Tibial nerve (tissue), 4 donors: ENCODE measurements around the gene ERMARD. TPM values are rescaled to one million over a fixed set of nuclear protein-coding genes. Genes with fewer than 3 reads are reported as not detected.

Experiments
- DNase-seq, 2 donors: peaks; one replicate each; pipeline ENCODE4 v3.0.0-alpha.2; 2019; ENCODE audit warnings: low spot score in 2 of 2
- H3K27ac ChIP-seq, 4 donors: fragments of 200-600 bp; sonication (generic) in 3 of 4; one replicate each; pipeline ENCODE4 v1.5.1; 2017 to 2019; ENCODE audit warnings: mild to moderate bottlenecking in 1 of 4
- H3K27me3 ChIP-seq, 2 donors: fragments of 200-600 bp; sonication (generic) in 1 of 2; one replicate each; pipeline versions ENCODE4 v1.5.1 to v1.6.0; 2017 to 2019
- H3K36me3 ChIP-seq, 3 donors: fragments of 200-600 bp; sonication (generic); one replicate each; pipeline ENCODE4 v1.5.1; 2018 to 2019
- H3K4me1 ChIP-seq, 4 donors: fragments of 200-600 bp; sonication (generic) in 3 of 4; one replicate each; pipeline ENCODE4 v1.5.1; 2017 to 2019
- H3K4me3 ChIP-seq, 4 donors: fragments of 200-600 bp; sonication (generic) in 3 of 4; one replicate each; pipeline ENCODE4 v1.5.1; 2017 to 2019; ENCODE audit warnings: mild to moderate bottlenecking in 1 of 4, moderate library complexity in 1 of 4
- H3K9me3 ChIP-seq, 4 donors: fragments of 200-600 bp; sonication (generic) in 3 of 4; one replicate each; pipeline ENCODE4 v1.5.1; 2017 to 2019
- EP300 ChIP-seq, 2 donors: sonication (generic); formaldehyde crosslinking; IDR thresholded peaks; one replicate each; pipeline ENCODE4 v1.6.1; 2017; ENCODE audit warnings: antibody characterized with exemption in 2 of 2, mild to moderate bottlenecking in 1 of 2
- POLR2A ChIP-seq, 2 donors: fragments of 450-650 bp; IDR thresholded peaks; one replicate each; pipeline ENCODE4 v1.6.1; 2017; ENCODE audit warnings: antibody characterized with exemption in 2 of 2, mild to moderate bottlenecking in 2 of 2, moderate library complexity in 2 of 2
- WGBS, 2 donors: methylation state at CpG; one replicate each; pipeline ENCODE4 v1.1.5; 2018; 5-methylcytosine and 5-hydroxymethylcytosine counted together
- total RNA-seq, 4 donors: library from RNA; depleted of rRNA; stranded (reverse); fragments of >200 nt; gene quantifications; one replicate each; pipeline ENCODE4 v1.1.0, GENCODE V29; 2016
- TF ChIP-seq, protein P1 (sequence below), 5 experiments: fragments of 200-600 bp in 3 of 5; fragments of 450-650 bp in 2 of 5; sonication (generic) in 3 of 5; IDR thresholded peaks; one replicate each; pipeline ENCODE4 v1.5.1; 2016 to 2019; ENCODE audit warnings: antibody characterized with exemption in 5 of 5, mild to moderate bottlenecking in 3 of 5, moderate library complexity in 2 of 5

ERMARD gene
- total RNA-seq, 4 donors from 2014 or later, result 27.4 to 58.3 (median 41.6) TPM

- 81 to 96% methylated on average over 3 of the region's 3 CpGs for WGBS, 2 donors
Observed at GRCh38 chr6:169816975-169817374, 65.6 kb downstream of the ERMARD start.

DNA sequence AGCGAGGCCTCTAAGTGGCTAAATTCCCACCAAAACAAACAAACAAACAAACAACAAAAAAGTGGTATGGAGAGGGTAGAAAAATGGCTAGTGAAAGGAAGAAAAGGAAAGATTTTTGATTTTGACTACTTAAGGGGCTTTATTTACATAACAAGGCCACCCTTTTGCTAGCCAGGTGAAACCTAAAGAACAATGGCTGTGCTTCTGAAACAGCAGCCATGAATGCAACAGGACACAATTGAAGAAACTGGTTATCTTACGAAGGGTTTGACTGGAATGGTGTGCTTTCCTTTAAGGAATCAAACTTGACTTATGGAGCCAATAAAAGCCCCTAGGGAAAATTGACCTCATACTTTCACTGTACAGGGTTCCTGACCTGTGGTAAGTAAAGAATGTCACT, 68.9 kb downstream of the ERMARD start:
- WGBS, 2 donors, result 71 to 75% methylated on average over 2 of the region's 2 CpGs
- Histone ChIP-seq H3K36me3 (no peaks in the 10 kb centered on the region), H3K27me3 (no peaks in the 10 kb centered on the region), H3K4me3 (no peak overlapping the region), H3K27ac (no peak overlapping the region), H3K9me3 (peaks cover 0 to 6% (median 2%) of the 10 kb centered on the region in 4 donors), H3K4me1 (no peaks in the 10 kb centered on the region)
- DNase-seq, result no peak
- TF ChIP-seq, protein P1, sequence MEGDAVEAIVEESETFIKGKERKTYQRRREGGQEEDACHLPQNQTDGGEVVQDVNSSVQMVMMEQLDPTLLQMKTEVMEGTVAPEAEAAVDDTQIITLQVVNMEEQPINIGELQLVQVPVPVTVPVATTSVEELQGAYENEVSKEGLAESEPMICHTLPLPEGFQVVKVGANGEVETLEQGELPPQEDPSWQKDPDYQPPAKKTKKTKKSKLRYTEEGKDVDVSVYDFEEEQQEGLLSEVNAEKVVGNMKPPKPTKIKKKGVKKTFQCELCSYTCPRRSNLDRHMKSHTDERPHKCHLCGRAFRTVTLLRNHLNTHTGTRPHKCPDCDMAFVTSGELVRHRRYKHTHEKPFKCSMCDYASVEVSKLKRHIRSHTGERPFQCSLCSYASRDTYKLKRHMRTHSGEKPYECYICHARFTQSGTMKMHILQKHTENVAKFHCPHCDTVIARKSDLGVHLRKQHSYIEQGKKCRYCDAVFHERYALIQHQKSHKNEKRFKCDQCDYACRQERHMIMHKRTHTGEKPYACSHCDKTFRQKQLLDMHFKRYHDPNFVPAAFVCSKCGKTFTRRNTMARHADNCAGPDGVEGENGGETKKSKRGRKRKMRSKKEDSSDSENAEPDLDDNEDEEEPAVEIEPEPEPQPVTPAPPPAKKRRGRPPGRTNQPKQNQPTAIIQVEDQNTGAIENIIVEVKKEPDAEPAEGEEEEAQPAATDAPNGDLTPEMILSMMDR (IDR thresholded peaks at IDR 0.05), result no peak
- TF ChIP-seq EP300 (IDR thresholded peaks at IDR 0.05), result no peak

More at GRCh38 chr6:169816975-169817374, 65.6 kb downstream of the ERMARD start:
- Histone ChIP-seq H3K27me3 (no peaks in the 10 kb centered on the region), H3K4me1 (no peaks in the 10 kb centered on the region), H3K9me3 (peaks cover 0 to 6% (median 2%) of the 10 kb centered on the region in 4 donors), H3K27ac (no peak overlapping the region), H3K36me3 (no peaks in the 10 kb centered on the region), H3K4me3 (no peak overlapping the region)
- DNase-seq, result no peak
- TF ChIP-seq EP300 (IDR thresholded peaks at IDR 0.05) (no peak), POLR2A (IDR thresholded peaks at IDR 0.05) (no peak)
- TF ChIP-seq, protein P1 (IDR thresholded peaks at IDR 0.05), result no peak

GRCh38 chr6:169824021-169824420, 72.6 kb downstream of the ERMARD start:
- Histone ChIP-seq H3K27me3 (no peaks in the 10 kb centered on the region), H3K9me3 (peaks cover 0 to 19% (median 0%) of the 10 kb centered on the region in 4 donors), H3K4me3 (no peak overlapping the region), H3K36me3 (no peaks in the 10 kb centered on the region), H3K4me1 (no peaks in the 10 kb centered on the region), H3K27ac (no peak overlapping the region)
- TF ChIP-seq EP300 (IDR thresholded peaks at IDR 0.05), result no peak
- TF ChIP-seq, protein P1 (IDR thresholded peaks at IDR 0.05), result no peak
- TF ChIP-seq POLR2A (IDR thresholded peaks at IDR 0.05), result no peak
- 79 to 85% methylated on average over 9 of the region's 9 CpGs for WGBS, 2 donors
- DNase-seq, result no peak

DNA sequence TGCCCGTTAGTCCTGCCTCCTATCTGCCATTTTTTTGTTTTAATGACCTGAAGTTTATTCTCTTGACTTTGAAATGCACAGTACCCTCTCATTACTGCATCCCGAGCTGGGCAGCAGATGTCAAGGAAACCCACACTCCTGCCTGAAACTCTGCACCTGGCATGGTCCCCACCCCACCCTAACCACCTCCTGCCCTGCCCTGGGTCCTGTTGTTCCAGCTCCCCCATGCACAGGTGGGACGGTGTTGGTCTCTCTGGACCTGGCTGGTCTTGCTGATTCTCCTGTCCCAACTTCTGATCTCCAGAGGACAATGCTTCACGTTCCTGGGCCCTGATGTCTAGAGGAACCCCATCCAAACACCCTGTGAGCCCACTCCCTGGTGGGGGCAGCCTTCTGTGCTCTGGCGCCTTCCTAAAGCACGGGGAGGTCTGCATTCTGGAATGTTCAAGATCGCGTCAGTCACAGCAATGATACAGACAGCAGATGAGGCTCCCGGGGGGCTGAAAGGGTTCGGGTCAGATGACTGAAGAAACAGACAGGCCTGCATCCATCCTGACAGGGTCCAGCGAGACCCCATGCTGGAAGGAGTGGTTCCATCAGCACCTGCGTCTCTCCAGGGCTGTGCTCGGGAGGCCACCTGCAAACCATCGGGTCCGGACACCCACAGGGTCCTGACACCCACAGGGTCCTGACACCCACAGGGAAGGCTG, 73.6 kb downstream of the ERMARD start:
- Histone ChIP-seq H3K27ac (no peak overlapping the region), H3K36me3 (no peaks in the 10 kb centered on the region), H3K4me3 (no peak overlapping the region), H3K4me1 (no peaks in the 10 kb centered on the region), H3K27me3 (no peaks in the 10 kb centered on the region), H3K9me3 (peaks cover 0 to 19% (median 0%) of the 10 kb centered on the region in 4 donors)
- 85 to 90% methylated on average over 11 to 12 of the region's 15 CpGs for WGBS, 2 donors
- DNase-seq, result no peak
- no peak for TF ChIP-seq EP300 (IDR thresholded peaks at IDR 0.05)
- TF ChIP-seq POLR2A (IDR thresholded peaks at IDR 0.05), result no peak
- TF ChIP-seq, protein P1 (IDR thresholded peaks at IDR 0.05), result no peak

- Histone ChIP-seq H3K4me3 (no peak overlapping the region), H3K27me3 (no peaks in the 10 kb centered on the region), H3K4me1 (no peaks in the 10 kb centered on the region), H3K27ac (no peak overlapping the region), H3K36me3 (no peaks in the 10 kb centered on the region), H3K9me3 (peaks cover 0 to 19% (median 0%) of the 10 kb centered on the region in 4 donors)
- WGBS, 2 donors, result 89 to 91% methylated on average over 11 to 12 of the region's 12 CpGs
- DNase-seq, result no peak
- TF ChIP-seq, protein P1 (IDR thresholded peaks at IDR 0.05), result no peak
- no peak for TF ChIP-seq EP300 (IDR thresholded peaks at IDR 0.05)
- TF ChIP-seq POLR2A (IDR thresholded peaks at IDR 0.05), result no peak
Observed at GRCh38 chr6:169825558-169826225, 74.3 kb downstream of the ERMARD start.
